Measurements from ENCODE around the gene DPP6.

Gene DPP6

GRCh38 chr7:154440651-154441050, 388.5 kb downstream of the DPP6 start:
- H3K27me3 ChIP-seq (replicated peaks) = no peaks in the 10 kb centered on the region
- no peaks in the 10 kb centered on the region for H3K36me3 ChIP-seq (replicated peaks)
- H3K4me3 ChIP-seq (ENCODE audit: low read depth, low read length) = no peak overlapping the region
- no peak overlapping the region for H3K27ac ChIP-seq
- in situ Hi-C loops (cut with HindIII; ENCODE audit: low pct_ligation_motif_present, low sequenced_read_pairs) = no loop called here
- DNase-seq = no peak
- TF ChIP-seq, protein P1, sequence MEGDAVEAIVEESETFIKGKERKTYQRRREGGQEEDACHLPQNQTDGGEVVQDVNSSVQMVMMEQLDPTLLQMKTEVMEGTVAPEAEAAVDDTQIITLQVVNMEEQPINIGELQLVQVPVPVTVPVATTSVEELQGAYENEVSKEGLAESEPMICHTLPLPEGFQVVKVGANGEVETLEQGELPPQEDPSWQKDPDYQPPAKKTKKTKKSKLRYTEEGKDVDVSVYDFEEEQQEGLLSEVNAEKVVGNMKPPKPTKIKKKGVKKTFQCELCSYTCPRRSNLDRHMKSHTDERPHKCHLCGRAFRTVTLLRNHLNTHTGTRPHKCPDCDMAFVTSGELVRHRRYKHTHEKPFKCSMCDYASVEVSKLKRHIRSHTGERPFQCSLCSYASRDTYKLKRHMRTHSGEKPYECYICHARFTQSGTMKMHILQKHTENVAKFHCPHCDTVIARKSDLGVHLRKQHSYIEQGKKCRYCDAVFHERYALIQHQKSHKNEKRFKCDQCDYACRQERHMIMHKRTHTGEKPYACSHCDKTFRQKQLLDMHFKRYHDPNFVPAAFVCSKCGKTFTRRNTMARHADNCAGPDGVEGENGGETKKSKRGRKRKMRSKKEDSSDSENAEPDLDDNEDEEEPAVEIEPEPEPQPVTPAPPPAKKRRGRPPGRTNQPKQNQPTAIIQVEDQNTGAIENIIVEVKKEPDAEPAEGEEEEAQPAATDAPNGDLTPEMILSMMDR (IDR thresholded peaks at IDR 0.05; ENCODE audit: low read depth, low read length, missing control alignments) = no peak

DNA sequence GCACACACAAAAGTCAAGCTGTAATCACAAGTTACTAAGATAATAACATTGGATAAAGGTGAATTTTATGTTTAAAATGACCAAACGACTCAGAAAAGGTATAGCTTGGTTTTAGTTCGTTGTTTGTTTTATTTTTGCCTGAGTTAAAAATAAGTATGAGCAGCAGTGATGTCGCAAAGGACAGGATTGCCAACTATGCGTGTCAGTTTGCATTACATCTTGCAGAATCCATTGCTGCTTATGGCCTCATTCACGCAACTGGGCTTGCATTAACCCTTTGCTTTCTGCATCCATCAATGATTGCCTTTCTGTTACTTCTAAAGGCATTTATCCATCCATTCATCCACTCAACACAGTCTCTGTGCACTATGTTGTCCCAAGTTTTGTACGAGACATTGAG, 389.6 kb downstream of the DPP6 start:
- Histone ChIP-seq H3K36me3 (replicated peaks) (no peaks in the 10 kb centered on the region), H3K4me3 (ENCODE audit: low read depth, low read length) (no peak overlapping the region), H3K27me3 (replicated peaks) (no peaks in the 10 kb centered on the region), H3K27ac (no peak overlapping the region)
- in situ Hi-C loops (cut with HindIII; ENCODE audit: low pct_ligation_motif_present, low sequenced_read_pairs) = no loop called here
- no peak for DNase-seq
- TF ChIP-seq, protein P1 (IDR thresholded peaks at IDR 0.05; ENCODE audit: low read depth, low read length, missing control alignments) = no peak

DNA sequence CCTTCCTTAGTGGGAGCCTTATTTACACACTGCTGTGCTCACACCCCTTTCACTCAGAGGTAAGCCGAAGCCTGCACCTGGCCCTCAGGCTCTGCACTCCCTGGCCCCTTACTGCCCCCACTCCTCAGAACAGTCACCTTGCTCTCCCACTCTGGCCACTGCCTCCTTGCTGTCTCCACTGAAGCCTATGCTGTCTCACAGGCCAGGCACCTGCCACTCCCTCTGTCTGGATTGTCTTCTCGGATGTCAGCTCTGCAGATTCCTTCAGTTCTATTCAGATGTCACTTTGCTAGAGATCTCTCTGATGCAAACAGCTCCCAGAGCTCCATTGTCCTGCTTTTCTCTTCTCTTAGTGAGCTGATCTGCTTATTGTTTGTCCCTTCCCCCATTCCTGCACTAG, 390.7 kb downstream of the DPP6 start:
- H3K27ac ChIP-seq = no peak overlapping the region
- no peak for DNase-seq
- H3K36me3 ChIP-seq (replicated peaks) = no peaks in the 10 kb centered on the region
- H3K27me3 ChIP-seq (replicated peaks) = no peaks in the 10 kb centered on the region
- TF ChIP-seq, protein P1 (IDR thresholded peaks at IDR 0.05; ENCODE audit: low read depth, low read length, missing control alignments) = no peak
- H3K4me3 ChIP-seq (ENCODE audit: low read depth, low read length) = no peak overlapping the region
- in situ Hi-C loops (cut with HindIII; ENCODE audit: low pct_ligation_motif_present, low sequenced_read_pairs) = no loop called here

GRCh38 chr7:154450451-154450850, 398.3 kb downstream of the DPP6 start:
- Histone ChIP-seq H3K27me3 (replicated peaks) (no peaks in the 10 kb centered on the region), H3K27ac (no peak overlapping the region), H3K4me3 (ENCODE audit: low read depth, low read length) (no peak overlapping the region), H3K36me3 (replicated peaks) (no peaks in the 10 kb centered on the region)
- in situ Hi-C loops (cut with HindIII; ENCODE audit: low pct_ligation_motif_present, low sequenced_read_pairs) = no loop called here
- TF ChIP-seq, protein P1 (IDR thresholded peaks at IDR 0.05; ENCODE audit: low read depth, low read length, missing control alignments) = no peak
- DNase-seq = no peak

DNA sequence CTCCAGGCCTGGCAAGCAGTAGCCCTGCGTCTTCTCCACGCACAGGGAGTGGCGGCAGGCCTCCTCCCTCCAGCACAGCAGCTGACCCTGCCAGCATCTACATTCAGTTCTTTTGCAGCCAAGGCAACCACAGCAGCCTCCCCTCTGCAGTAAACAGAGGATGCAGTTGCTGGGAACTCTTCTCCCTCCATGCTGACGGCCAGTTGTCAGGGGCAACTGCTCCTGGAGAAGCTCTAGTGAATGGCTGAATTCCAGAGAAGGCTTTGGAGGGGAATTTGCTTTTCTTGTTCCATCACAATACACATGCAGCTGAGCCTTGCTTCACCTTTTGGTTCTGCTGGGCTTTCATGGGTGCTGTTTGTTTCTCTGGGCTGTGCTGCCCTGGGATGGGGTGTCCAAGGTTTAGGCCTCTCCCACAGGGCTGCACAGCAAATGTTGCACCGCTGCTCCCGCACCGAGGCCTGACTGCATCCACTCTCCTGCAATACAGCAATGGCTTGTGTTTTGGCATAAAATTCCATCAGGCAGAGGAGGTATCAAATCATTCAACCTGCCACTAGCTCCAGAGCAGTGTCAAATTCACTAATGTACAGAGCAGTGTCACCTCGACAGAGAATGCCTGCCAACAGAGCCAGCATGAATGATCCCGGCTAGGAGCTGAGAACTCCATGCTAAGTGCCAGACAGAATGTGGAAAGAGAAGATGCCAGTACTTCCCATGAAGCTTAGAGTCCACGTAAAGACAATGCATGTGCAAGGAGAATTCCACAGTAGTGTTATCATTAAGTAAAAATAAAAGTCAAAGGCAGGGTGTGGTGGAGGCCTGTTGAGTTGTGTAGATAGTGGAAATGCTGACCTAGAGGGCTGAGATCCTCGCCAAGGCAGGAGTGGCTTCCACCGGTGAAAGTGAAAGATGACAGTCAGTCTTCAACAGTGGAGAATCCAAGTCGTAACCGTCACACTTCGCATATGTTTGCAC, 399.6 kb downstream of the DPP6 start:
- Histone ChIP-seq H3K27ac (no peak overlapping the region), H3K27me3 (replicated peaks) (no peaks in the 10 kb centered on the region), H3K36me3 (replicated peaks) (no peaks in the 10 kb centered on the region), H3K4me3 (ENCODE audit: low read depth, low read length) (no peak overlapping the region)
- DNase-seq = no peak
- TF ChIP-seq, protein P1 (IDR thresholded peaks at IDR 0.05; ENCODE audit: low read depth, low read length, missing control alignments) = no peak
- in situ Hi-C loops (cut with HindIII; ENCODE audit: low pct_ligation_motif_present, low sequenced_read_pairs) = no loop called here

Data from brain microvascular endothelial cell (primary cell).